22Rv1 (cell line): ENCODE data around the gene PRPSAP2.

Experiments used
- ZFX ChIP-seq: fragments of 450-650 bp; IDR thresholded peaks from 2 replicates; pipeline ENCODE4 v1.6.1; 2017; ENCODE audit warnings: antibody characterized with exemption, borderline replicate concordance
- TF ChIP-seq, protein P1 (sequence below): fragments of 450-650 bp; IDR thresholded peaks from 2 replicates; pipeline ENCODE4 v1.5.1; 2017; ENCODE audit warnings: mild to moderate bottlenecking

- TF ChIP-seq, protein P1, sequence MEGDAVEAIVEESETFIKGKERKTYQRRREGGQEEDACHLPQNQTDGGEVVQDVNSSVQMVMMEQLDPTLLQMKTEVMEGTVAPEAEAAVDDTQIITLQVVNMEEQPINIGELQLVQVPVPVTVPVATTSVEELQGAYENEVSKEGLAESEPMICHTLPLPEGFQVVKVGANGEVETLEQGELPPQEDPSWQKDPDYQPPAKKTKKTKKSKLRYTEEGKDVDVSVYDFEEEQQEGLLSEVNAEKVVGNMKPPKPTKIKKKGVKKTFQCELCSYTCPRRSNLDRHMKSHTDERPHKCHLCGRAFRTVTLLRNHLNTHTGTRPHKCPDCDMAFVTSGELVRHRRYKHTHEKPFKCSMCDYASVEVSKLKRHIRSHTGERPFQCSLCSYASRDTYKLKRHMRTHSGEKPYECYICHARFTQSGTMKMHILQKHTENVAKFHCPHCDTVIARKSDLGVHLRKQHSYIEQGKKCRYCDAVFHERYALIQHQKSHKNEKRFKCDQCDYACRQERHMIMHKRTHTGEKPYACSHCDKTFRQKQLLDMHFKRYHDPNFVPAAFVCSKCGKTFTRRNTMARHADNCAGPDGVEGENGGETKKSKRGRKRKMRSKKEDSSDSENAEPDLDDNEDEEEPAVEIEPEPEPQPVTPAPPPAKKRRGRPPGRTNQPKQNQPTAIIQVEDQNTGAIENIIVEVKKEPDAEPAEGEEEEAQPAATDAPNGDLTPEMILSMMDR, result no peak
- TF ChIP-seq ZFX, result no peak
Measured at GRCh38 chr17:18921485-18921884, 63.6 kb downstream of the PRPSAP2 start.
